SK-N-MC (cell line): ENCODE data around the gene TNP2.

Experiments
- EZH2 ChIP-seq: fragments of 200-600 bp; sonication (generic); IDR thresholded peaks from one replicate; pipeline ENCODE4 v1.6.1; 2017; ENCODE audit warnings: antibody characterized with exemption
- POLR2AphosphoS5 ChIP-seq: IDR thresholded peaks from 2 replicates; pipeline ENCODE4 v1.6.1; 2012; ENCODE audit warnings: mild to moderate bottlenecking, low read depth, low read length, borderline replicate concordance

DNA sequence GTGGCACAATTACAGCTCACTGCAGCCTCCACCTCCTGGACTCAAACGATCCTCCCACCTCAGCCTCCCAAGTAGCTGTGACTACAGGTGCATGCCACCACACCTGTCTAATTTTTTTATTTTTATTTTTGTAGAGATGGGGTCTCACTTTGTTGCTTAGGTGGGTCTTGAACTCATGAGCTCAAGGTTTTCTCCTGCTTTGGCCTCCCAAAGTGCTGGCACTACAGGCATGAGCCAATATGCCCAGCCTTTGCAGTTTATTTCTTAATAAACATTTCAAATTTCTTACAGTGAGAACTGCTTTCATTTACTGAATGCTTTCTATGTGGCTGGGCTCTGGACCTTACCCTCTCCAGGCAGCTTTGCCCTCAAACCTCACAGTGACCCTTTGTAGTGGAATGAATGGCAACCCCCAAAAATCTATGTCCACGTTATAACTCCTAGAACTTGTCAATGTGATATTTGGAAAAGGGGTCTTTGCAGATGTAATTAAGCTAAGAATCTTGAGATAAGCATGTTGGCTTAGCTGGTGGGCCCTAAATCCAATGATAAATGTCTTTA is 1.6 kb upstream of the TNP2 start:
- no peak for TF ChIP-seq EZH2
- no peak for TF ChIP-seq POLR2AphosphoS5
